Coronary artery (tissue), 2 donors: ENCODE measurements around the gene HDAC9.
"Not testable (repeated sequence)": the region's sequence is repeated elsewhere in the genome, so short reads cannot be mapped to it uniquely, and the experiment has no call there.

ENCODE experiments used
- DNase-seq: peaks from one replicate; pipeline ENCODE4 v3.0.0-alpha.2; 2017; ENCODE audit warnings: low spot score
- H3K27ac ChIP-seq, 2 donors: fragments of 200-600 bp; sonication (generic); one replicate each; pipeline ENCODE4 v1.5.1; 2016 to 2019
- H3K4me3 ChIP-seq: fragments of 200-600 bp; sonication (generic); 2 replicates; pipeline ENCODE4 v1.5.1; 2016; ENCODE audit warnings: mild to moderate bottlenecking, moderate library complexity
- TF ChIP-seq, protein P1 (sequence below): fragments of 200-600 bp; sonication (generic); IDR thresholded peaks from one replicate; pipeline ENCODE4 v1.5.1; 2019; ENCODE audit warnings: antibody characterized with exemption

HDAC9 gene

DNA sequence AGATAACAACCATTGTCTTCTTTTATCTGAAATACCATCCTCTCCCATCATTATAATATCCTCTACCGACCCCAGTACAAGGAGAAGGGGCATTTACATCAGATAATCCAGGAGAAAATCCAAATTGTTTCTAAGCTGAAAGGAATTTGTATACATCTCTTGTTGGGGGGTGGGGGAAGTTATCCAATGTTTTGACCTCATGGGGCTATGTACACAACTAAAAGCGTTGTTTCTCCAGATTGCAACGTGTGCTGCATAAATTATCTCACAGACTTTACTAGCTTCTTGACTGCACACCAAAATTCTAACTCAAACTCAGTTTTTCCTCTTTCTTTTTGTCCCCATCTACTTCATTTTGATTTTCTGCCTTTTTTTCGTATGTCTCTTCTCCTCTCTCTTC, 465.2 kb downstream of the HDAC9 start:
- Histone ChIP-seq H3K27ac (no peak overlapping the region), H3K4me3 (no peak overlapping the region)
- DNase-seq = no peak
- TF ChIP-seq, protein P1, sequence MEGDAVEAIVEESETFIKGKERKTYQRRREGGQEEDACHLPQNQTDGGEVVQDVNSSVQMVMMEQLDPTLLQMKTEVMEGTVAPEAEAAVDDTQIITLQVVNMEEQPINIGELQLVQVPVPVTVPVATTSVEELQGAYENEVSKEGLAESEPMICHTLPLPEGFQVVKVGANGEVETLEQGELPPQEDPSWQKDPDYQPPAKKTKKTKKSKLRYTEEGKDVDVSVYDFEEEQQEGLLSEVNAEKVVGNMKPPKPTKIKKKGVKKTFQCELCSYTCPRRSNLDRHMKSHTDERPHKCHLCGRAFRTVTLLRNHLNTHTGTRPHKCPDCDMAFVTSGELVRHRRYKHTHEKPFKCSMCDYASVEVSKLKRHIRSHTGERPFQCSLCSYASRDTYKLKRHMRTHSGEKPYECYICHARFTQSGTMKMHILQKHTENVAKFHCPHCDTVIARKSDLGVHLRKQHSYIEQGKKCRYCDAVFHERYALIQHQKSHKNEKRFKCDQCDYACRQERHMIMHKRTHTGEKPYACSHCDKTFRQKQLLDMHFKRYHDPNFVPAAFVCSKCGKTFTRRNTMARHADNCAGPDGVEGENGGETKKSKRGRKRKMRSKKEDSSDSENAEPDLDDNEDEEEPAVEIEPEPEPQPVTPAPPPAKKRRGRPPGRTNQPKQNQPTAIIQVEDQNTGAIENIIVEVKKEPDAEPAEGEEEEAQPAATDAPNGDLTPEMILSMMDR = no peak

DNA sequence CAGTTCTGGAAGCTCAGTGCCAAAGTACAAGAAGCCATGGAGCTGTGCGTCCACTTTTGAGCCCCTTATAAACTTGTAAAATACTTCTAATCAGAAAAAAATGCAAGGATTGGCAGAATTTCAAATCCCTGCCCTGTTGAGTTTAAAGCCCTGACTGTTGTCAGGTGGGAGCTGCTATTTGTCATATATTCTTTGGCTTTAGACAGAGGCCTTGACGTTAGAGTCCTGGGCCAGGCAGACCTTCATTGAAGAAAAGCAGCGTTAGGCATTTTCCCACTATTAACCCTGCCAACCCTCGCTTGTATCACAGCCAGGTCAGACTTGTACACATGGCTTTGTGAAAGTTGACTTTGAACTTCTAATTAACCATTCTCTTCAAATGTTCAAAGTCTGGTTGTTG, 466.5 kb downstream of the HDAC9 start:
- TF ChIP-seq, protein P1 = no peak
- no peak overlapping the region for H3K4me3 ChIP-seq
- DNase-seq = no peak
- no peak overlapping the region for H3K27ac ChIP-seq

DNA sequence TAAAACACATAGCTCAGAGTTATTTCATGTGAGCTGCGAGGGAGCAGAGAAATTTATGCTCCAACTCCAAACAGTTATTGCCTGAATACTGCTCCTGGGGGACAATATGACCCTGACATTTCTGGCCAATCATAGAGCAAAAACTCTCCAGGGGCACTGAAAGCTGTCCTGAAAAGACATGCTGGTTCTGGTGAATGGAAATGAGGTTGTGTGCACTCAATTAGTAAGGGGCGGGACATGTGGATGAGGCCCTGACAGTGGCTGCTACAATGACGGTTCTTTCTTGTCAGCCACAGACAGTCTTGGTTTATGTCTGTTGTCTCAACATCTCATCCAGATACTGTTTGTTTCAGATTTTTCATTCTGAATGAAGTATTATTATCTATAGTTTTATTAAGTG, 470.1 kb downstream of the HDAC9 start:
- H3K27ac ChIP-seq = no peak overlapping the region
- TF ChIP-seq, protein P1 = no peak
- H3K4me3 ChIP-seq = no peak overlapping the region
- DNase-seq = no peak

DNA sequence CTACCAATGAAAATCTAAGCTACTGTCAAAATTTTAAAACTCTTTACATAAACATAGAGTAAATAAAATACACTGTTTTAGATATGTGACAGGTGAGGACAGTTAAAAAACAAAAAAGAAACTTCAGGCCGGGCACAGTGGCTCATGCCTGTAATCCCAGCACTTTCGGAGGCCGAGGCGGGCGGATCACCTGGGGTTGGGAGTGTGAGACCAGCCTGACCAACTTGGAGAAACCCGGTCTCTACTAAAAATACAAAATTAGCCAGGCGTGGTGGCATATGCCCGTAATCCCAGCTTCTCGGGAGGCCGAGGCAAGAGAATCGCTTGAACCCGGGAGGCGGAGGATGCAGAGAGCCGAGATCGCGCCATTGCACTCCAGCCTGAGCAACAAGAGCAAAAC, 472.2 kb downstream of the HDAC9 start:
- H3K4me3 ChIP-seq, DNase-seq, H3K27ac ChIP-seq: not testable (repeated sequence)

DNA sequence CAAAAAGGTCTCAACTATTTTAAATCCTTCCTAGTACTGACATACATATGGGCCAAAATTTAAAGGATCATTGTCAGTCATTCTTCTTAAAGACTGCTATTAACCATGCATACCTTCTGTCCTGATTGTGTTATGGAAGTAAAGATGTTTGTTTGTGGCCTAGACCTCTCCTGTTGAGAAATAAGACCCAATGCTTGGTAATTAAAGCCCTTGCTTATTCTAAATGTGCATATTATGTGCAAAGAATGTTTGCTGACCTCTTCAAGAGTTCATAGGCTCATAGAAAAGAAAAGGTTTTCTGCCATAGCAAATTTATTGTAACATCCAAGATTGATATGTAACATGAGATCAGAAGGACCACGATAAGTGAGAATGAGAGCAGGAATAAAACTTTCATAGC, 476.3 kb downstream of the HDAC9 start:
- H3K27ac ChIP-seq = no peak overlapping the region
- TF ChIP-seq, protein P1 = no peak
- DNase-seq = no peak
- H3K4me3 ChIP-seq = no peak overlapping the region

DNA sequence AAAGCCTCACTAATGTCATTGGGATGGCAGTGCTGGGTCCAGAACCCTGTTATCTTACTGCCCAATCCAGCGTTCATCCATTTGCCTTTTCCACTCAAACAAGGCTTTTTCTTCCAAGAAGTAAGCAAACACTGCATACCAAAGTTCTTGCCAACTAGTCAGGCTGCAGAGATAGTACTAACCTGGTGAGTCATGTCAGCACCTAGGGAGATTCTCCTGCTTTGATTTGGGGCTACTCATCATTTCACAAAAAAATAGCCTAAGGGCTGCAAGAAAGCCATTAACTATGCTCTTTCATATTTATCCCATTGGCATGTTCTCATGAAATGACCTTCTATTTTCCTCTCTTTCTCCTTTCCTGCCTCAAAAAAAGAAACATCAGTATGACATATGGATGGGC, 479.3 kb downstream of the HDAC9 start:
- no peak for DNase-seq
- TF ChIP-seq, protein P1 = no peak
- Histone ChIP-seq H3K27ac (no peak overlapping the region), H3K4me3 (no peak overlapping the region)

DNA sequence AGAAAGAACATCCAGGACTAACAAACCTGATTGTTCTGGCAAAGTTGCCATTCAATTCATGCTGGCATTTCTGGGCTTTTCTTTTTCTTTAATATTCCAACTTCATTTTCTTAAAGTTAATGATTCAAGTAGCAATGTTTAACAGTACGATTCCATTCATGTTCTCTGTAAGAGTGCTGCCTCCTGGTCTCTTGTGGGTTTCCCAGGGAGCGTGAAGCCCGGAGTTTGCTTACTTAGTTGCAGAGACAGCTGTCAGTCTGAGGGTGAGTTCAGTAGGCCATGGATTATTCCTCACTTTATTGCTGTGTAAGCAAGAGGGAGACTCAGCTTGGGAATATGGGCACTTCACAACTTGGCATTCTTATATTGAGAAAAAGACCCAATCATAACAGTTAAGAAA, 479.7 kb downstream of the HDAC9 start:
- no peak overlapping the region for H3K4me3 ChIP-seq
- no peak overlapping the region for H3K27ac ChIP-seq
- DNase-seq = no peak
- TF ChIP-seq, protein P1 = no peak

DNA sequence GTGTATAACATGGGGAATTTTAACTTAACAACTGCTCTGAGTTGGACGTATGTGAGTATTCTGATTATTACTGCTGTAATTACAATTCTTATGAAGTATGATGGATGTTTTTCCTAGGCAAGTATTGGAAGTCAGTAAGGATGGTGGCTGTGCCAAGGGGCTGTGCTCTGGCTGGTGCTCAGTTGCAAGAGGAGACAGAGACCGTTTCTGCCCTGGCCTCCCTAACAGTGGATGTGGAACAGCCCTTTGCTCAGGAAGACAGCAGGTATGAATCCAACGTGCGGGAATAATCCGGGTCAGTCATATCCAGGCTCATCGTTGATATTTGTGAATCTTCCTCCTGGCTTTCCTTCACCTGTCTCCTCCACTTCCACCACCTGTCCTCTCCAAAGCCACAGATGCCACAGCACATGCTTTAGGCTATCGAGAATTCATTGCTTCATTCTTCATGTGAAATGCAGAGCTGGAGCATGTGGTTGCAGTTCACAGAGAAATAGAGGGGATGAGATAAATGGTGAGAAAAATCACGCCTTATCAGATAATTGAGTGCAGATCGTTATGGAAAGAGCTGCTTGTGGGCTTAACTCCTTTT, 480.2 kb downstream of the HDAC9 start:
- peak; percentile 71 for DNase-seq
- TF ChIP-seq, protein P1 = no peak
- H3K27ac ChIP-seq = no peak overlapping the region
- no peak overlapping the region for H3K4me3 ChIP-seq
